Activated CD4-positive, alpha-beta T cell treated with anti-CD3 and anti-CD28 coated beads, Interleukin-2, amount 50 U/mL, for 1 hour (primary cell): ENCODE results near the gene VSIG2.
A peak's percentile ranks its signal among the peaks of the same experiment; 100 is the strongest.

ENCODE experiments used
- DNase-seq: peaks from one replicate; pipeline ENCODE4 v3.0.0-alpha.2; 2020

Gene VSIG2

GRCh38 chr11:124746621-124747243, 5.3 kb downstream of the VSIG2 start:
- peak; percentile 78 for DNase-seq

GRCh38 chr11:124745835-124746620, 6.0 kb downstream of the VSIG2 start:
- DNase-seq = peak; percentile 29

- no peak for DNase-seq
Observed at GRCh38 chr11:124745270-124745834, 6.7 kb downstream of the VSIG2 start.

- DNase-seq = no peak
Observed at GRCh38 chr11:124743050-124743449, 9.0 kb downstream of the VSIG2 start.

- no peak for DNase-seq
Observed at GRCh38 chr11:124742555-124742954, 9.5 kb downstream of the VSIG2 start.

- DNase-seq = peak; percentile 54
Observed at GRCh38 chr11:124740277-124740882, 11.7 kb downstream of the VSIG2 start.

GRCh38 chr11:124739479-124740276, 12.4 kb downstream of the VSIG2 start, which contains the start of gene NRGN:
Gene NRGN, plus strand, starts transcription at chr11:124739942. Its CDS starts 143 bp downstream, at chr11:124740085.
- peak; percentile 81 for DNase-seq

- DNase-seq = no peak
Observed at GRCh38 chr11:124738713-124739478, 13.2 kb downstream of the VSIG2 start.

- DNase-seq = no peak
Observed at GRCh38 chr11:124737638-124738305, 14.3 kb downstream of the VSIG2 start.

GRCh38 chr11:124736736-124737135, 15.3 kb downstream of the VSIG2 start:
- no peak for DNase-seq

- no peak for DNase-seq
Observed at GRCh38 chr11:124732230-124732629, 19.8 kb downstream of the VSIG2 start.

- no peak for DNase-seq
Observed at GRCh38 chr11:124729571-124729970, 22.5 kb downstream of the VSIG2 start.

- DNase-seq = no peak
Observed at GRCh38 chr11:124728134-124728533, 23.9 kb downstream of the VSIG2 start.

- no peak for DNase-seq
Observed at GRCh38 chr11:124727474-124727873, 24.6 kb downstream of the VSIG2 start.

- no peak for DNase-seq
Observed at GRCh38 chr11:124725719-124726105, 26.3 kb downstream of the VSIG2 start.

- no peak for DNase-seq
Observed at GRCh38 chr11:124724979-124725718, 26.9 kb downstream of the VSIG2 start.

GRCh38 chr11:124722176-124722575, 29.9 kb downstream of the VSIG2 start:
- no peak for DNase-seq

GRCh38 chr11:124719534-124719933, 32.5 kb downstream of the VSIG2 start:
- no peak for DNase-seq

GRCh38 chr11:124718801-124719200, 33.3 kb downstream of the VSIG2 start:
- DNase-seq = no peak

GRCh38 chr11:124717786-124718651, 34.0 kb downstream of the VSIG2 start:
- no peak for DNase-seq
